ENCODE results near the gene PI4K2B.

DNA sequence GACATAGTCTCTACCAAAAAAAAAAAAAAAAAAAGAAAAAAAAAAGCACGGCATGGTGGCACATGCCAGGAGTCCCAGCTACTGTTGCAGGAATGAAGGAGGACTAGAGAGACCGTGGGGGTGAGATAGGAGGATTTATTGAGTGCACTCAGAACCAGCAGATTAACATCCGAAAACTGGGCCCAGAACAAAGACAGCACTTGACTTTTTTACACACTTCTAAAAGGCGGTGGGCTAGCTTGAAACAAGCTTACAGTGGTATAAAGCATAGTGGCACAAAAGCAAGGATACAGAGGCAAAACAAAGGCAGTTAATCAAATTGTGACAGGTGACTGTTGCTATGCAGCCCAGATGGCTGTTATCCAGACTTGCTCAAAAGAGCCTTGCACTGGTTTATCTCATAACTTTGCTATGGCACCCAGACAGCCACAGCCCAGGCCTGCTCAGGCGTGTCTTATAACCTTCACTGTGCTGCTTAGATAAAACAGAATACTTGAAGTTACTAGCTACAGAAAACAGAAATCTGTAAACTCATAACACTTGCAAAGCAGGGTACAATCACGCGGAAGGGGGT, 9.9 kb upstream of the PI4K2B start:
- TF ChIP-seq PATZ1 (CRISPR knock-in tag; IDR thresholded peaks at IDR 0.05; ENCODE audit: borderline replicate concordance) = no peak
- no peak for TF ChIP-seq ZNF565 (CRISPR knock-in tag; conservative IDR thresholded peaks at IDR 0.05; ENCODE audit: low read depth)
- TF ChIP-seq ZFP30 (CRISPR knock-in tag; IDR thresholded peaks at IDR 0.05) = no peak
- no peak for TF ChIP-seq RARB (CRISPR knock-in tag; IDR thresholded peaks at IDR 0.05)
- no peak for TF ChIP-seq SNAI2 (CRISPR knock-in tag; IDR thresholded peaks at IDR 0.05)
- TF ChIP-seq ARNTL (CRISPR knock-in tag; IDR thresholded peaks at IDR 0.05; ENCODE audit: borderline replicate concordance, low read depth) = no peak
- TF ChIP-seq TCF4 (CRISPR knock-in tag; IDR thresholded peaks at IDR 0.05; ENCODE audit: borderline replicate concordance) = no peak
- TF ChIP-seq ESRRG (CRISPR knock-in tag; IDR thresholded peaks at IDR 0.05) = no peak
- no peak for TF ChIP-seq ZNF8 (CRISPR knock-in tag; IDR thresholded peaks at IDR 0.05)
- no peak for TF ChIP-seq ZC3H10 (CRISPR knock-in tag; IDR thresholded peaks at IDR 0.05)
- TF ChIP-seq, protein P1, sequence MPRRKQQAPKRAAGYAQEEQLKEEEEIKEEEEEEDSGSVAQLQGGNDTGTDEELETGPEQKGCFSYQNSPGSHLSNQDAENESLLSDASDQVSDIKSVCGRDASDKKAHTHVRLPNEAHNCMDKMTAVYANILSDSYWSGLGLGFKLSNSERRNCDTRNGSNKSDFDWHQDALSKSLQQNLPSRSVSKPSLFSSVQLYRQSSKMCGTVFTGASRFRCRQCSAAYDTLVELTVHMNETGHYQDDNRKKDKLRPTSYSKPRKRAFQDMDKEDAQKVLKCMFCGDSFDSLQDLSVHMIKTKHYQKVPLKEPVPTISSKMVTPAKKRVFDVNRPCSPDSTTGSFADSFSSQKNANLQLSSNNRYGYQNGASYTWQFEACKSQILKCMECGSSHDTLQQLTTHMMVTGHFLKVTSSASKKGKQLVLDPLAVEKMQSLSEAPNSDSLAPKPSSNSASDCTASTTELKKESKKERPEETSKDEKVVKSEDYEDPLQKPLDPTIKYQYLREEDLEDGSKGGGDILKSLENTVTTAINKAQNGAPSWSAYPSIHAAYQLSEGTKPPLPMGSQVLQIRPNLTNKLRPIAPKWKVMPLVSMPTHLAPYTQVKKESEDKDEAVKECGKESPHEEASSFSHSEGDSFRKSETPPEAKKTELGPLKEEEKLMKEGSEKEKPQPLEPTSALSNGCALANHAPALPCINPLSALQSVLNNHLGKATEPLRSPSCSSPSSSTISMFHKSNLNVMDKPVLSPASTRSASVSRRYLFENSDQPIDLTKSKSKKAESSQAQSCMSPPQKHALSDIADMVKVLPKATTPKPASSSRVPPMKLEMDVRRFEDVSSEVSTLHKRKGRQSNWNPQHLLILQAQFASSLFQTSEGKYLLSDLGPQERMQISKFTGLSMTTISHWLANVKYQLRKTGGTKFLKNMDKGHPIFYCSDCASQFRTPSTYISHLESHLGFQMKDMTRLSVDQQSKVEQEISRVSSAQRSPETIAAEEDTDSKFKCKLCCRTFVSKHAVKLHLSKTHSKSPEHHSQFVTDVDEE (CRISPR knock-in tag; IDR thresholded peaks at IDR 0.05) = no peak
